HAP-1 (cell line): ENCODE data around the gene SAMSN1.
"Not testable (repeated sequence)": the region's sequence is repeated elsewhere in the genome, so short reads cannot be mapped to it uniquely, and the experiment has no call there.

Experiments used
- DNase-seq, 2 experiments: peaks; one replicate each; pipeline ENCODE4 v3.0.0-alpha.2; 2016 to 2020; ENCODE audit warnings: low spot score in 2 of 2
- H3K27me3 ChIP-seq: fragments of 250-450 bp; sonication (Bioruptor Pico); 2 replicates; pipeline ENCODE4 v1.5.1; 2020; ENCODE audit warnings: low read depth, mild to moderate bottlenecking, moderate library complexity
- H3K36me3 ChIP-seq: fragments of 250-450 bp; sonication (Bioruptor Pico); replicated peaks from 2 replicates; pipeline ENCODE4 v1.5.1; 2020; ENCODE audit warnings: mild to moderate bottlenecking
- H3K4me1 ChIP-seq: fragments of 250-450 bp; sonication (Bioruptor Pico); 2 replicates; pipeline ENCODE4 v1.5.1; 2020; ENCODE audit warnings: mild to moderate bottlenecking
- H3K4me3 ChIP-seq: fragments of 250-450 bp; sonication (Bioruptor Pico); 2 replicates; pipeline ENCODE4 v1.5.1; 2020; ENCODE audit warnings: mild to moderate bottlenecking, moderate library complexity
- H3K9me3 ChIP-seq: fragments of 250-450 bp; sonication (Bioruptor Pico); 2 replicates; pipeline ENCODE4 v1.5.1; 2020; ENCODE audit warnings: mild to moderate bottlenecking, moderate library complexity
- in situ Hi-C: fragments of 300-500 bp; cut with MboI; formaldehyde crosslinking; loops from 3 replicates; pipeline ENCODE4 v1.14.3; 2020; ENCODE audit warnings: low sequenced_read_pairs, inconsistent platforms, mixed read lengths

The SAMSN1 gene

GRCh38 chr21:14551741-14552140 is 5.6 kb upstream of the SAMSN1 start:
- DNase-seq: no peak
- Histone ChIP-seq H3K36me3 (no peaks in the 10 kb centered on the region), H3K4me1 (no peaks in the 10 kb centered on the region), H3K27me3 (no peaks in the 10 kb centered on the region), H3K9me3 (no peaks in the 10 kb centered on the region), H3K4me3 (no peak overlapping the region)
- in situ Hi-C loops: no loop called here

- Histone ChIP-seq H3K9me3 (no peaks in the 10 kb centered on the region), H3K4me3 (no peak overlapping the region), H3K4me1 (no peaks in the 10 kb centered on the region), H3K36me3 (no peaks in the 10 kb centered on the region), H3K27me3 (no peaks in the 10 kb centered on the region)
- in situ Hi-C loops: no loop called here
- DNase-seq: no peak
These were observed 4.0 kb upstream of the SAMSN1 start for GRCh38 chr21:14550135-14550534.

GRCh38 chr21:14548779-14549178 is 2.7 kb upstream of the SAMSN1 start:
- no peaks in the 10 kb centered on the region for H3K9me3 ChIP-seq
- H3K4me1 ChIP-seq: no peaks in the 10 kb centered on the region
- no peak overlapping the region for H3K4me3 ChIP-seq
- in situ Hi-C loops: no loop called here
- no peaks in the 10 kb centered on the region for H3K27me3 ChIP-seq
- H3K36me3 ChIP-seq: no peaks in the 10 kb centered on the region
- DNase-seq: no peak

GRCh38 chr21:14547834-14548513 is 1.9 kb upstream of the SAMSN1 start:
- Histone ChIP-seq H3K36me3 (no peaks in the 10 kb centered on the region), H3K9me3 (no peaks in the 10 kb centered on the region), H3K4me3 (no peak overlapping the region), H3K27me3 (no peaks in the 10 kb centered on the region), H3K4me1 (no peaks in the 10 kb centered on the region)
- no peak for DNase-seq
- in situ Hi-C loops: no loop called here

- DNase-seq, H3K4me1 ChIP-seq, H3K36me3 ChIP-seq, H3K27me3 ChIP-seq, H3K9me3 ChIP-seq, H3K4me3 ChIP-seq, in situ Hi-C loops: not testable (repeated sequence)
These were observed 604 bp upstream of the SAMSN1 start for GRCh38 chr21:14546719-14547118.

- in situ Hi-C loops: no loop called here
These were observed 2.1 kb downstream of the SAMSN1 start for GRCh38 chr21:14543983-14544382.

GRCh38 chr21:14542638-14543037 is 3.5 kb downstream of the SAMSN1 start:
- Histone ChIP-seq H3K36me3 (no peaks in the 10 kb centered on the region), H3K4me1 (no peaks in the 10 kb centered on the region), H3K4me3 (no peak overlapping the region), H3K9me3 (no peaks in the 10 kb centered on the region), H3K27me3 (no peaks in the 10 kb centered on the region)
- DNase-seq: no peak
- in situ Hi-C loops: no loop called here

More at GRCh38 chr21:14543983-14544382, 2.1 kb downstream of the SAMSN1 start:
- Histone ChIP-seq H3K4me1 (no peaks in the 10 kb centered on the region), H3K27me3 (no peaks in the 10 kb centered on the region), H3K4me3 (no peak overlapping the region), H3K9me3 (no peaks in the 10 kb centered on the region), H3K36me3 (no peaks in the 10 kb centered on the region)
- DNase-seq: no peak

GRCh38 chr21:14541841-14542490 is 4.1 kb downstream of the SAMSN1 start:
- no peaks in the 10 kb centered on the region for H3K36me3 ChIP-seq
- in situ Hi-C loops: no loop called here
- H3K4me3 ChIP-seq: no peak overlapping the region
- H3K9me3 ChIP-seq: no peaks in the 10 kb centered on the region
- DNase-seq: no peak
- H3K4me1 ChIP-seq: no peaks in the 10 kb centered on the region
- H3K27me3 ChIP-seq: no peaks in the 10 kb centered on the region

- H3K4me3 ChIP-seq: no peak overlapping the region
- H3K36me3 ChIP-seq: no peaks in the 10 kb centered on the region
- H3K4me1 ChIP-seq: no peaks in the 10 kb centered on the region
- H3K9me3 ChIP-seq: no peaks in the 10 kb centered on the region; the same call in 1 of the 2 replicates
- in situ Hi-C loops: no loop called here
- no peak for DNase-seq
- H3K27me3 ChIP-seq: no peaks in the 10 kb centered on the region
These were observed 7.6 kb downstream of the SAMSN1 start for GRCh38 chr21:14538483-14538882.

- no peaks in the 10 kb centered on the region for H3K4me1 ChIP-seq
- in situ Hi-C loops: no loop called here
- H3K9me3 ChIP-seq: no peaks in the 10 kb centered on the region; the same call in 1 of the 2 replicates
These were observed 9.2 kb downstream of the SAMSN1 start for GRCh38 chr21:14536929-14537328.

GRCh38 chr21:14535702-14536101 is 10.4 kb downstream of the SAMSN1 start:
- Histone ChIP-seq H3K27me3 (no peaks in the 10 kb centered on the region), H3K36me3 (no peaks in the 10 kb centered on the region), H3K9me3 (no peaks in the 10 kb centered on the region; the same call in 1 of the 2 replicates), H3K4me1 (no peaks in the 10 kb centered on the region), H3K4me3 (no peak overlapping the region)
- in situ Hi-C loops: no loop called here
- no peak for DNase-seq

More at GRCh38 chr21:14536929-14537328, 9.2 kb downstream of the SAMSN1 start:
- no peaks in the 10 kb centered on the region for H3K27me3 ChIP-seq
- no peak for DNase-seq
- H3K36me3 ChIP-seq: no peaks in the 10 kb centered on the region
- no peak overlapping the region for H3K4me3 ChIP-seq

GRCh38 chr21:14533499-14534428 is 12.4 kb downstream of the SAMSN1 start:
- H3K9me3 ChIP-seq: no peaks in the 10 kb centered on the region; the same call in 1 of the 2 replicates
- no peaks in the 10 kb centered on the region for H3K27me3 ChIP-seq
- H3K4me1 ChIP-seq: no peaks in the 10 kb centered on the region
- in situ Hi-C loops: no loop called here
- H3K4me3 ChIP-seq: no peak overlapping the region
- no peak for DNase-seq
- H3K36me3 ChIP-seq: no peaks in the 10 kb centered on the region

GRCh38 chr21:14531757-14532316 is 14.3 kb downstream of the SAMSN1 start:
- in situ Hi-C loops: no loop called here
- DNase-seq: no peak
- no peak overlapping the region for H3K4me3 ChIP-seq
- H3K36me3 ChIP-seq: no peaks in the 10 kb centered on the region
- no peaks in the 10 kb centered on the region; the same call in 1 of the 2 replicates for H3K9me3 ChIP-seq
- no peaks in the 10 kb centered on the region for H3K4me1 ChIP-seq
- no peaks in the 10 kb centered on the region for H3K27me3 ChIP-seq
